Heart left ventricle (tissue), 16 donors: ENCODE results near the gene FAM117B. TPM values are rescaled to one million over a fixed set of nuclear protein-coding genes. Genes with fewer than 3 reads are reported as not detected.

Experiments used
- ATAC-seq, 4 donors: fragments of 200-7000 bp; cut with Tn5 transposase; one replicate each; pipeline ENCODE4 v1.9.1; 2020 to 2022; ENCODE audit warnings: moderate library complexity in 4 of 4, mild to moderate bottlenecking in 3 of 4, moderate number of reproducible peaks in 1 of 4
- DNase-seq, 5 donors: peaks; one replicate each; pipeline ENCODE4 v3.0.0-alpha.2; 2020
- H3K27ac ChIP-seq, 12 donors: fragments of 200-600 bp; sonication (generic) in 4 of 12; one replicate each; pipeline versions ENCODE4 v1.5.0 to v1.8.0; 2016 to 2022; ENCODE audit warnings: mild to moderate bottlenecking in 2 of 12
- H3K27me3 ChIP-seq, 9 donors: fragments of 200-600 bp; sonication (generic) in 2 of 9; one replicate each; pipeline versions ENCODE4 v1.5.1 to v1.8.0; 2016 to 2022; ENCODE audit warnings: mild to moderate bottlenecking in 3 of 9
- H3K36me3 ChIP-seq, 9 donors: fragments of 200-600 bp; sonication (generic) in 2 of 9; one replicate each; pipeline versions ENCODE4 v1.5.0 to v1.8.0; 2018 to 2022; ENCODE audit warnings: mild to moderate bottlenecking in 2 of 9
- H3K4me1 ChIP-seq, 12 donors: fragments of 200-600 bp; sonication (generic) in 4 of 12; one replicate each; pipeline versions ENCODE4 v1.5.0 to v1.8.0; 2016 to 2022; ENCODE audit warnings: mild to moderate bottlenecking in 3 of 12
- H3K4me3 ChIP-seq, 12 donors: fragments of 200-600 bp; sonication (generic) in 4 of 12; one replicate each; pipeline versions ENCODE4 v1.5.0 to v1.8.0; 2017 to 2022; ENCODE audit warnings: mild to moderate bottlenecking in 9 of 12, moderate library complexity in 4 of 12
- H3K9me3 ChIP-seq, 12 donors: fragments of 200-600 bp; sonication (generic) in 4 of 12; one replicate each; pipeline versions ENCODE4 v1.5.0 to v1.8.0; 2016 to 2022; ENCODE audit warnings: mild to moderate bottlenecking in 1 of 12
- CTCF ChIP-seq, 12 donors: fragments of 200-600 bp; sonication (generic) in 4 of 12; IDR thresholded peaks; one replicate each; pipeline versions ENCODE4 v1.5.0 to v1.8.0; 2018 to 2022; ENCODE audit warnings: antibody characterized with exemption in 12 of 12, mild to moderate bottlenecking in 5 of 12
- POLR2A ChIP-seq, 2 donors: fragments of 450-650 bp; IDR thresholded peaks; one replicate each; pipeline ENCODE4 v1.6.1; 2017; ENCODE audit warnings: antibody characterized with exemption in 2 of 2, mild to moderate bottlenecking in 2 of 2, moderate library complexity in 2 of 2
- WGBS, 4 donors: extraction: QIAGEN DNeasy Blood & Tissue Kit in 2 of 4; methylation state at CpG; one replicate each; pipeline versions ENCODE4 v1.1.5 to v1.1.7; 2013 to 2018; 5-methylcytosine and 5-hydroxymethylcytosine counted together
- intact Hi-C, 10 donors: fragments of 100-400 bp; cut with DNase I; formaldehyde crosslinking; loops; one replicate each; pipeline versions ENCODE4 v1.11.1 to v1.14.2; 2022
- polyA plus RNA-seq, 2 donors: library from polyadenylated mRNA; stranded (reverse); fragments of 200-250 nt; gene quantifications; one replicate each; pipeline ENCODE4 v1.2.3, GENCODE V29; 2013
- total RNA-seq, 9 donors: library from RNA; depleted of rRNA in 2 of 9; stranded (reverse); fragments of >200 nt in 2 of 9; fragmentation: NEBNext Ultra II Directional in 3 of 9; extraction: Animal tissue kit (Norgen Biotek cat#: 25700) in 3 of 9; gene quantifications; one replicate each; pipeline versions ENCODE4 v1.1.0 to v1.2.4, GENCODE V29; 2016 to 2023
- donor health status: ischemic (EF 13 %, LVEDD 7.1; RV severe dilation, severe dysfunction).
- donor health status: healthy with polysubstance abuse.
- donor health status: DM: no; HTN: yes; CAD: no.
- donor health status: DM: no; HTN: no; CAD: no.
- donor health status: ischemic (EF 25% LVEDD 6.9; RV normal size, moderate dysfunction).
- donor health status: ischemic (EF 25% LVEDD 5.7; RV mildly dilated, moderate dysfunction).
- donor health status: healthy.
- donor health status: DM: yes; HTN: yes; CAD: no.
- donor health status: ischemic (EF 35%, LVEDD 5.7; RV mildly dilated, moderate dysfunction).
- donor health status: nonischemic (EF 11% LVEDD 7.7; RV severe dilation, severe dysfunction).
- donor health status: DM: yes; HTN: yes; CAD: no.
- donor health status: PGD.
- donor health status: ischemic (EF 29% LVEDD 5.4; RV normal size, mild dysfunction).
- donor health status: nonischemic (EF 23%, LVEDD 6.1; RV moderate dilation, normal function).

FAM117B gene
- total and polyA plus RNA-seq, 11 donors, result 0.68 to 6.1 (median 2.1) TPM

GRCh38 chr2:202695166-202695565 lies 60.4 kb downstream of the FAM117B start:
- 88 to 93% (median 91%) methylated on average over 9 of the region's 9 CpGs for WGBS, 4 donors
- DNase-seq (no peak), ATAC-seq (no peak)
- Histone ChIP-seq H3K4me3 (no peak overlapping the region), H3K9me3 (no peaks in the 10 kb centered on the region), H3K27me3 (no peaks in the 10 kb centered on the region), H3K36me3 (peaks cover 0 to 22% (median 4%) of the 10 kb centered on the region in 9 donors), H3K27ac (no peak overlapping the region), H3K4me1 (peaks cover 0 to 7% (median 0%) of the 10 kb centered on the region in 12 donors)
- intact Hi-C loops, result no loop called here
- no peak for TF ChIP-seq POLR2A (IDR thresholded peaks at IDR 0.05)
- no peak for TF ChIP-seq CTCF (IDR thresholded peaks at IDR 0.05)

- H3K4me1 ChIP-seq, result no peaks in the 10 kb centered on the region
- H3K4me3 ChIP-seq, result no peak overlapping the region
- H3K9me3 ChIP-seq, result peaks cover 0 to 5% (median 0%) of the 10 kb centered on the region in 12 donors
- DNase-seq (no peak), ATAC-seq (no peak)
- H3K27ac ChIP-seq, result no peak overlapping the region
- intact Hi-C loops, result no loop called here
- 87 to 92% (median 90%) methylated on average over 4 of the region's 4 CpGs for WGBS, 4 donors
- TF ChIP-seq CTCF (IDR thresholded peaks at IDR 0.05) (no peak), POLR2A (IDR thresholded peaks at IDR 0.05) (no peak)
- H3K27me3 ChIP-seq, result no peaks in the 10 kb centered on the region
- peaks cover 0 to 22% (median 4%) of the 10 kb centered on the region in 9 donors for H3K36me3 ChIP-seq
Observed at GRCh38 chr2:202700075-202700901, 65.5 kb downstream of the FAM117B start.

GRCh38 chr2:202703091-202703490 lies 68.3 kb downstream of the FAM117B start:
- no peak overlapping the region for H3K27ac ChIP-seq
- H3K4me1 ChIP-seq, result no peaks in the 10 kb centered on the region
- intact Hi-C loops, result no loop called here
- WGBS, 4 donors, result 84 to 100% (median 88%) methylated on average over 1 of the region's 1 CpG
- H3K27me3 ChIP-seq, result no peaks in the 10 kb centered on the region
- no peak for DNase-seq
- no peak overlapping the region for H3K4me3 ChIP-seq
- ATAC-seq, result no peak
- TF ChIP-seq POLR2A (IDR thresholded peaks at IDR 0.05) (no peak), CTCF (IDR thresholded peaks at IDR 0.05) (no peak)
- no peaks in the 10 kb centered on the region for H3K36me3 ChIP-seq
- H3K9me3 ChIP-seq, result peaks cover 0 to 5% (median 0%) of the 10 kb centered on the region in 12 donors

GRCh38 chr2:202704248-202704647 lies 69.5 kb downstream of the FAM117B start:
- intact Hi-C loops, result no loop called here
- ATAC-seq, result no peak
- Histone ChIP-seq H3K36me3 (no peaks in the 10 kb centered on the region), H3K27me3 (no peaks in the 10 kb centered on the region), H3K9me3 (peaks cover 0 to 5% (median 0%) of the 10 kb centered on the region in 12 donors), H3K27ac (no peak overlapping the region), H3K4me1 (no peaks in the 10 kb centered on the region), H3K4me3 (no peak overlapping the region)
- TF ChIP-seq POLR2A (IDR thresholded peaks at IDR 0.05), result no peak
- no peak for TF ChIP-seq CTCF (IDR thresholded peaks at IDR 0.05)
- DNase-seq, result no peak
